WTC11 (cell line): ENCODE measurements around the gene ATXN7L3. TPM values are rescaled to one million over a fixed set of nuclear protein-coding genes. Genes with fewer than 3 reads are reported as not detected.

ENCODE experiments used
- ATAC-seq: fragments of 200-7000 bp; cut with Tn5 transposase; 2 replicates; pipeline ENCODE4 v1.10.0; 2021; ENCODE audit warnings: mild to moderate bottlenecking, moderate library complexity
- CTCF ChIA-PET: fragments of 300-600 bp; sonication (Branson Sonifier 250); formaldehyde crosslinking; loops from one replicate; lab custom pipeline; 2021; ENCODE audit warnings: antibody characterized with exemption; lab: Charles Lee
- POLR2A ChIA-PET: fragments of 350-600 bp; sonication (Branson Sonifier 250); formaldehyde crosslinking; loops from one replicate; lab custom pipeline; 2021; ENCODE audit warnings: antibody characterized with exemption; lab: Charles Lee
- DNase-seq: peaks from one replicate; pipeline ENCODE4 v3.0.0; 2021; ENCODE audit warnings: low spot score
- H3K27ac Mint-ChIP-seq: 2 replicates; pipeline ENCODE4 v1.8.0; 2021; ENCODE audit warnings: mixed read lengths
- H3K27me3 Mint-ChIP-seq: 2 replicates; pipeline ENCODE4 v1.8.0; 2021; ENCODE audit warnings: low read depth, mild to moderate bottlenecking, moderate library complexity, mixed read lengths
- H3K36me3 Mint-ChIP-seq: 2 replicates; pipeline ENCODE4 v1.8.0; 2021; ENCODE audit warnings: mixed read lengths
- H3K4me1 Mint-ChIP-seq: 2 replicates; pipeline ENCODE4 v1.8.0; 2022; ENCODE audit warnings: mixed read lengths
- H3K4me3 Mint-ChIP-seq: 2 replicates; pipeline ENCODE4 v1.8.0; 2021; ENCODE audit warnings: mild to moderate bottlenecking, moderate library complexity, mixed read lengths
- H3K9me3 Mint-ChIP-seq: 2 replicates; pipeline ENCODE4 v1.8.0; 2021; ENCODE audit warnings: mixed read lengths
- AFF4 ChIP-seq: sonication (generic); formaldehyde crosslinking; IDR thresholded peaks from 2 replicates; pipeline ENCODE4 v1.8.1; 2023; ENCODE audit warnings: mild to moderate bottlenecking, missing genetic modification reagents, borderline replicate concordance
- ATF2 ChIP-seq: sonication (generic); formaldehyde crosslinking; IDR thresholded peaks from 2 replicates; pipeline ENCODE4 v1.8.1; 2022; ENCODE audit warnings: low read depth, missing genetic modification reagents, borderline replicate concordance
- E2F5 ChIP-seq: sonication (generic); formaldehyde crosslinking; IDR thresholded peaks from 2 replicates; pipeline ENCODE4 v1.8.1; 2022; ENCODE audit warnings: mild to moderate bottlenecking, moderate library complexity, missing genetic modification reagents
- ELF4 ChIP-seq: sonication (generic); formaldehyde crosslinking; IDR thresholded peaks from 2 replicates; pipeline ENCODE4 v1.8.1; 2022; ENCODE audit warnings: low read depth, mild to moderate bottlenecking, moderate library complexity, missing genetic modification reagents
- EMX1 ChIP-seq: fragments of 250-450 bp; sonication (Bioruptor Pico); IDR thresholded peaks from 2 replicates; pipeline ENCODE4 v1.8.0; 2021; ENCODE audit warnings: mild to moderate bottlenecking
- NFATC4 ChIP-seq: fragments of 250-450 bp; sonication (Bioruptor Pico); IDR thresholded peaks from 2 replicates; pipeline ENCODE4 v1.9.0; 2021; ENCODE audit warnings: mild to moderate bottlenecking
- NFE2L1 ChIP-seq: sonication (generic); formaldehyde crosslinking; IDR thresholded peaks from 2 replicates; pipeline ENCODE4 v1.8.1; 2023; ENCODE audit warnings: missing genetic modification reagents
- OVOL2 ChIP-seq: fragments of 250-450 bp; sonication (Bioruptor Pico); IDR thresholded peaks from 2 replicates; pipeline ENCODE4 v1.9.0; 2021; ENCODE audit warnings: mild to moderate bottlenecking, borderline replicate concordance
- PRDM15 ChIP-seq: sonication (generic); formaldehyde crosslinking; IDR thresholded peaks from 2 replicates; pipeline ENCODE4 v1.8.0; 2022; ENCODE audit warnings: missing genetic modification reagents
- PREB ChIP-seq: sonication (generic); formaldehyde crosslinking; IDR thresholded peaks from 2 replicates; pipeline ENCODE4 v1.8.1; 2022; ENCODE audit warnings: mild to moderate bottlenecking, missing genetic modification reagents, moderate library complexity, borderline replicate concordance
- PRRX2 ChIP-seq: fragments of 250-450 bp; sonication (Bioruptor Pico); IDR thresholded peaks from 2 replicates; pipeline ENCODE4 v1.8.0; 2021; ENCODE audit warnings: mild to moderate bottlenecking
- RELA ChIP-seq: sonication (generic); formaldehyde crosslinking; IDR thresholded peaks from 2 replicates; pipeline ENCODE4 v1.8.1; 2022; ENCODE audit warnings: missing genetic modification reagents, mild to moderate bottlenecking, borderline replicate concordance
- TCF7 ChIP-seq: sonication (generic); formaldehyde crosslinking; IDR thresholded peaks from 2 replicates; pipeline ENCODE4 v1.8.0; 2022; ENCODE audit warnings: mild to moderate bottlenecking, low read depth, missing genetic modification reagents, moderate library complexity
- ZNF416 ChIP-seq: fragments of 250-450 bp; sonication (Bioruptor Pico); IDR thresholded peaks from 2 replicates; pipeline ENCODE4 v1.9.0; 2021; ENCODE audit warnings: mild to moderate bottlenecking, inconsistent platforms
- ZNF671 ChIP-seq: fragments of 250-450 bp; sonication (Bioruptor Pico); IDR thresholded peaks from 2 replicates; pipeline ENCODE4 v1.8.0; 2021; ENCODE audit warnings: mild to moderate bottlenecking
- total RNA-seq: library from RNA; stranded (reverse); gene quantifications from 3 replicates; pipeline ENCODE4 v1.2.3, GENCODE V29; 2021
- TF ChIP-seq, protein P1 (sequence below): sonication (generic); formaldehyde crosslinking; IDR thresholded peaks from 2 replicates; pipeline ENCODE4 v1.8.1; 2023; ENCODE audit warnings: mild to moderate bottlenecking, missing genetic modification reagents
- TF ChIP-seq, protein P2 (sequence below): fragments of 250-450 bp; sonication (Bioruptor Pico); IDR thresholded peaks from 2 replicates; pipeline ENCODE4 v1.8.0; 2021; ENCODE audit warnings: mild to moderate bottlenecking
- TF ChIP-seq, protein P3 (sequence below): fragments of 250-450 bp; sonication (Bioruptor Pico); IDR thresholded peaks from 2 replicates; pipeline ENCODE4 v1.9.0; 2021; ENCODE audit warnings: mild to moderate bottlenecking

ATXN7L3 gene
- total RNA-seq, 1 experiment from 2014 or later: 114 TPM

DNA sequence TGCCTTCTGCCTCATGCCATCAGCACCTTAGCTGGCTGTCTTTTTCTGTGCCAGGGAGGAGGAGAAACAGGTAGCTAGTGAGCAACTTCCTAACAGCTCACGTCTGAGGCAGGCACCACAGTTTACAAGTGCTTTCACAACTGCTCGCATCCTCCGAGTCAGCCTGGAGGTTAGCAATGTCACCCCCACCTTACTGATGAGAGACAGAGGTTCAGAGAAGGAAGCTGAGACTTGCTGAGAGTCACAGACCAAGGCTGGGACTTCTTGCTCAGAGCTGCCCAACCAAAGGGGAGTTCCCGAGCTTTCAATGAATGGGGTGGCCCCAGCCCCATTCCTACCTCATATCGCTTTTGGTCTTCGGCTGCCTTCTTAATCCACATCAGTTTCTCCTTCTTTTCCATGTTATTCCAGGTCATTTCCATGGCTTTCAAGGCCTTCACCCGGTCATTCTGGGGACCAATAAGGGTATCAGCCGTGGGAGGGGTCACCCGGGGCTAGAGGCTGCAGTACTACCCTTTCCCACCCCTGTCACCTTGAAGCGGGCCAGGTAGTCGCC lies 10.2 kb upstream of the ATXN7L3 start:
- TF ChIP-seq ZNF416 (CRISPR knock-in tag) (no peak), RELA (no peak), TCF7 (CRISPR knock-in tag) (no peak), ELF4 (CRISPR knock-in tag) (no peak), NFATC4 (CRISPR knock-in tag) (no peak), AFF4 (CRISPR knock-in tag) (no peak), OVOL2 (CRISPR knock-in tag) (no peak), ZNF671 (CRISPR knock-in tag) (no peak), PRDM15 (no peak), E2F5 (no peak), PREB (no peak), EMX1 (CRISPR knock-in tag) (no peak), ATF2 (CRISPR knock-in tag) (no peak), PRRX2 (no peak), NFE2L1 (CRISPR knock-in tag) (no peak)
- TF ChIP-seq, protein P1, sequence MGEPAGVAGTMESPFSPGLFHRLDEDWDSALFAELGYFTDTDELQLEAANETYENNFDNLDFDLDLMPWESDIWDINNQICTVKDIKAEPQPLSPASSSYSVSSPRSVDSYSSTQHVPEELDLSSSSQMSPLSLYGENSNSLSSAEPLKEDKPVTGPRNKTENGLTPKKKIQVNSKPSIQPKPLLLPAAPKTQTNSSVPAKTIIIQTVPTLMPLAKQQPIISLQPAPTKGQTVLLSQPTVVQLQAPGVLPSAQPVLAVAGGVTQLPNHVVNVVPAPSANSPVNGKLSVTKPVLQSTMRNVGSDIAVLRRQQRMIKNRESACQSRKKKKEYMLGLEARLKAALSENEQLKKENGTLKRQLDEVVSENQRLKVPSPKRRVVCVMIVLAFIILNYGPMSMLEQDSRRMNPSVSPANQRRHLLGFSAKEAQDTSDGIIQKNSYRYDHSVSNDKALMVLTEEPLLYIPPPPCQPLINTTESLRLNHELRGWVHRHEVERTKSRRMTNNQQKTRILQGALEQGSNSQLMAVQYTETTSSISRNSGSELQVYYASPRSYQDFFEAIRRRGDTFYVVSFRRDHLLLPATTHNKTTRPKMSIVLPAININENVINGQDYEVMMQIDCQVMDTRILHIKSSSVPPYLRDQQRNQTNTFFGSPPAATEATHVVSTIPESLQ (CRISPR knock-in tag): no peak
- TF ChIP-seq, protein P2, sequence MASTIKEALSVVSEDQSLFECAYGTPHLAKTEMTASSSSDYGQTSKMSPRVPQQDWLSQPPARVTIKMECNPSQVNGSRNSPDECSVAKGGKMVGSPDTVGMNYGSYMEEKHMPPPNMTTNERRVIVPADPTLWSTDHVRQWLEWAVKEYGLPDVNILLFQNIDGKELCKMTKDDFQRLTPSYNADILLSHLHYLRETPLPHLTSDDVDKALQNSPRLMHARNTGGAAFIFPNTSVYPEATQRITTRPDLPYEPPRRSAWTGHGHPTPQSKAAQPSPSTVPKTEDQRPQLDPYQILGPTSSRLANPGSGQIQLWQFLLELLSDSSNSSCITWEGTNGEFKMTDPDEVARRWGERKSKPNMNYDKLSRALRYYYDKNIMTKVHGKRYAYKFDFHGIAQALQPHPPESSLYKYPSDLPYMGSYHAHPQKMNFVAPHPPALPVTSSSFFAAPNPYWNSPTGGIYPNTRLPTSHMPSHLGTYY (CRISPR knock-in tag): no peak
- TF ChIP-seq, protein P3, sequence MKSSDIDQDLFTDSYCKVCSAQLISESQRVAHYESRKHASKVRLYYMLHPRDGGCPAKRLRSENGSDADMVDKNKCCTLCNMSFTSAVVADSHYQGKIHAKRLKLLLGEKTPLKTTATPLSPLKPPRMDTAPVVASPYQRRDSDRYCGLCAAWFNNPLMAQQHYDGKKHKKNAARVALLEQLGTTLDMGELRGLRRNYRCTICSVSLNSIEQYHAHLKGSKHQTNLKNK (CRISPR knock-in tag): no peak
- no peaks in the 10 kb centered on the region for H3K27me3 Mint-ChIP-seq
- peaks cover 43% of the 10 kb centered on the region for H3K36me3 Mint-ChIP-seq
- DNase-seq: no peak
- ChIA-PET CTCF (interaction anchor here (0.6 to 3.9 kb wide), 47 partner anchors 8 to 313 kb away, joined by 3 to 77 read pairs (median 6); partner anchors contain the start of genes ASB16, ATXN7L3, FAM171A2 and GRN), POLR2A (interaction anchor here (0.6 to 2.6 kb wide), 4 partner anchors 11 to 144 kb away, joined by 3 to 13 read pairs (median 4); partner anchors contain the start of gene RUNDC3A)
- H3K4me3 Mint-ChIP-seq: no peak overlapping the region
- H3K9me3 Mint-ChIP-seq: no peaks in the 10 kb centered on the region
- peaks cover 21% of the 10 kb centered on the region for H3K4me1 Mint-ChIP-seq
- no peak for ATAC-seq
- peak overlapping the region; percentile 42 for H3K27ac Mint-ChIP-seq
